Glomerular endothelial cell (primary cell): ENCODE data around the gene FAM120A. TPM values are rescaled to one million over a fixed set of nuclear protein-coding genes. Genes with fewer than 3 reads are reported as not detected.
A peak's percentile ranks its signal among the peaks of the same experiment; 100 is the strongest.

Experiments
- DNase-seq: peaks from one replicate; pipeline ENCODE4 v3.0.0-alpha.2; 2011; ENCODE audit warnings: low read depth, low spot score; ENCODE audit errors: extremely low read depth
- total RNA-seq: library from RNA; depleted of rRNA; stranded (reverse); fragments of >200 nt; gene quantifications from 2 replicates; pipeline ENCODE4 v1.2.3, GENCODE V29; 2015

The FAM120A gene
- total RNA-seq, 1 donor from 2014 or later, result 99.2 TPM

GRCh38 chr9:93543117-93543516 lies 91.6 kb downstream of the FAM120A start:
- no peak for DNase-seq

DNA sequence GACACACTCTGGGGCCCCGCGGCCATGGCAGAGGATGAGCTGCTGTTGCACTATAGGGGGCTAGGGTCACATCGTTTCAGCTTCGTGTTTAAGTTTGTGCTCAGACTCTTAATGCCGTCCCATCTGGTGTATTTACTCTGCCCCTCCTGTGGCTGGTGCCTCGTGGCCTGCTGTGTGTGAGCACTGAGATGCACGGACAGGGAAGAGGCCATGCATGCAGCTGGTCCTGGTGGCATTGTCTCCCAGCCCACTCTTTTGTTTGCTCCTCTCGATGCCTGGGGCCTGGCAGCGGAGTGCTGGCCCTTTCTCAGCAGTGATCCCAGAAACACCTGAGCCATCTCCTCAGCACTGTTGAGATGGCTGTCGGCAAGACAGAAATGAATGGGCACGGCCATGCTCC lies 94.9 kb downstream of the FAM120A start:
- no peak for DNase-seq

GRCh38 chr9:93549611-93550010 lies 98.1 kb downstream of the FAM120A start:
- no peak for DNase-seq

DNA sequence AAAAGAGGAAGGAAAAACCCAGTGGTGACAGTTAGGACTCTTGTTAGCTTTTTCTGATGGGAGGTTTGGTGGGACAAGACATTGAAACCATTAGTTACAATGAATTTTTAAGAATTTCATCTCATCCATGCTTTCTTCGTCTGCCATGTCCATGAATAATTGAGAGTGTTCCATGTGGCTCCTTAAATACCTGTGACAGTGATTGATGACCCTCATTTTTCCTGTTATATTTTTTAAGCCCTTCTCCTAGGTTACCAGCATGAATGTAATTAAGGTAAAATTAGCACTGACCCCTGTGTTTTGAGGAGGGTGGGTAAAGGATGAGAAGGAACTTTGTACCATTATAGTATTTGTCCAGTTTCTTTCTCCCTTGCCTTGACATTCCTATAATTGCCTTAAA lies 101.4 kb downstream of the FAM120A start:
- DNase-seq, result no peak

GRCh38 chr9:93555370-93555769 lies 103.9 kb downstream of the FAM120A start:
- DNase-seq, result no peak

DNA sequence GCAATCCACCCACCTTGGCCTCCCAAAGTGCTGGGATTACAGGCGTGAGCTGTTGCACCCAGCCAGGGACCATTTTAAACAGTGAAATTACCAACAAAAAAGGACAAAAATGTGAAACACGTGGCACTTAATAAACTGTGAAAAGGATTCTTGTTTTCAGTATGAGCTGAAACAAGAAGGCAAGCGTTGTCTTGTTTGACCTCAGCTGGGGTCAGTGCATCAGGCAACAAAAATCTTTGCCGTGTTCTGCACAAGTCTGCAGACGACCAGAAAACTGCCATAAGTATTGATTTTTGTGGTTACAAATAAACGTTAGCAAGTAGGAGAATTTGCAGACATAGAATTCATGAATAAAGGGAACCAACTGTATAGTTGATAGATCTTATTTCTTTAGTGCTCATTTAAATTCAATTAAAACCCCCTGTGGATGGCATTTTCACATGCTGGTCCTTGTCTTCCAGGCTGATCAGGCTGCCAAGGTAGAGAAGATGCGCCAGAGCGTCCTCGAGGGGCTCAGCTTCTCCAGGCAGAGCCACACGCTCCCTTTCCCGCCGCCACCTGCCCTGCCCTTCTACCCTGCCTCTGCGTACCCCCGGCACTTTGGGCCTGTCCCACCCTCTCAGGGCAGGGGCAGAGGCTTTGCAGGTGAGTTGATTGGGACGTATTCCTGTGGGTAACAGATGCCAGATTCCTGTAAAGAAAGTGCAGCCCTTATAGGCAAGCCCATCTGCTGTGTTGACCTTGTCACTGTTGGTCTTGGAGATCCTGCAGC lies 106.1 kb downstream of the FAM120A start:
- DNase-seq, result no peak

GRCh38 chr9:93558503-93558902 lies 107.0 kb downstream of the FAM120A start:
- DNase-seq, result no peak

GRCh38 chr9:93560991-93561390 lies 109.5 kb downstream of the FAM120A start:
- DNase-seq, result no peak

GRCh38 chr9:93562157-93562556 lies 110.7 kb downstream of the FAM120A start:
- DNase-seq, result no peak

GRCh38 chr9:93565089-93565488 lies 113.6 kb downstream of the FAM120A start:
- DNase-seq, result no peak

DNA sequence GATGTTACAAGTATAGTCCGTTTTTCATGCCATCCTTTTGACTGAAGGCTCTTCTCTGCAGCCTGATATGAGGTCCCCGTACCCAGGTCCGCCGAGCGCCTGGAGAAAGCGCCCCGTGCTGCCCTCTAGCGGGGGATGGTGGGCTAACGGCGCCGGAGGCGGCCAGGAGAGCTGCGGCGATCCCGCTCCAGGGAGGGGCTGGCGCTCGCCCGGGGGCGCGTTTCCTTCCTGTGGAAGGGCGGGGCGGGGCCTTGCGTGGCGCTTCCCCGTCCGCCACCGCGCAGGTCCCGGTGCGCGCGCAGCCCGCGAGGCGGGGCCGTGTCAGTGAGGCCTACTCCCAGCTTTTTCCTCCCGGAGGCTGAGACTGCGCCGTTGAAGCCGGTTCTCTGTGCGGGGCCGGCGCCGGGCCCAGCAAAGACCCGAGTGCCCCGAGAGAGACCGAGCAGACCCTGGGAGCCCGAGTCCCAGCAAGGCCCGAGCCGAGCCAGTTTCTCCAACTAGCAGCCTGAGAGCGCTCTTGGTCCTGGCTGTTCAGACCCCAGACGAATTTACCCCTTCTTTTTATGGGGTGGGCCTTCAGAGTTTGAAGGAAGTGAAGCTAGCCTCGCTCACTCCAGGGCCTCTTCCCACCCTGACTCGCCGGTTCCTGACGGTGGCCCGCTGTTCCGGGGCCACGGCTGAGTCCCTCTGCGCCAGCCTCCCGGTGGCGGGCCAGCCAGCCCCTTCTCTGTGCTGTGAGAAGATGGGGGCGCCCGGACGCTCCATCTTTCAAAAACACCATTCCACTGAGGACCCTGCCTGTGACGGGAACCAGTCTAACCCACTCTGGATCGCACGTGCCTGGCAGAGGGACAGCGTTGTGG lies 115.2 kb downstream of the FAM120A start:
- DNase-seq, result peak; percentile 45

GRCh38 chr9:93567271-93567959 lies 115.9 kb downstream of the FAM120A start:
- DNase-seq, result no peak

DNA sequence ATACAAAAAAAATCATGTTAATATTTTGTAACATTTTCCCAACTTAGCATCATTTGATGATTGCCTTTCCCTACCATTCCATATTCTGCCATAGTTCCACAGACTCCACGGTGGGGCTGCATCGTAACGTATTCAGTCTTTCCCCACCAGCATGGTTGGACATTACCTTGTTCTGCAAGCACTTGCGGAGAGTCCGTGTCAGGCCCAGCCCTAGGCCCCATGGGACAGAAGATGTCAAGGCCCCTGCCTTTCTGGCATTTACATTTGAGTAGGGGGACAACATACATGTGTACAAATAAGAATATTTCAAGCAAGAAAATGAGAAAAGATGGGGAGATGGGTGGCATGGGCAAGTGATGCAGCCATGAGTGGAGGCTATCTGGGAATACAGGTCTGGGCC lies 116.7 kb downstream of the FAM120A start:
- DNase-seq, result no peak

DNA sequence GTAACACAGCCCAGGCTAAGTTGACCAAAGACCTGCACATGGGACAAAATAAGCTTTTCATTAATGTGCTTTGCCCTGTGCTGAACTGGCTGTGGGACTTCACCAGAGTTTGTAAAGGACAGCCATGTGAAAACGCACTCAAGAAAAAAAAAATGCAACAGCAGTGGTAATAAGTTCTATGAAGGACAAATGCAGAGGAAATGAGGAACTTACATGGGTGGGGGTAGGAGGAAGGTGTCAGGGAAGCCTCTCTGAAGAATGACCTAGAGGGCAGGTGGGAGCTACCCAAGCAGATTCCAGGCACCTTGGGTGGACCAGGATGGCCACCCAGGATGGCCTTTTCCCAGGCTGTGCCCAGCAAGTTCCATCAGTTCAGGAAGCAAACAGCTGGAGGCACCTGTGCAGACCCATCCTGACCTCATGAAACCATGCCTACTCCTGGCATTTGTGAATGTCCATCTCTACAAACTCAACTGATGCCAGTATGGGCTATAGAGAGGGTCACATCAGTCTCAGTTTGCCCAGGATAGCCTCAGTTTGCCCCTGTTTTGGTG lies 118.2 kb downstream of the FAM120A start:
- DNase-seq, result no peak

DNA sequence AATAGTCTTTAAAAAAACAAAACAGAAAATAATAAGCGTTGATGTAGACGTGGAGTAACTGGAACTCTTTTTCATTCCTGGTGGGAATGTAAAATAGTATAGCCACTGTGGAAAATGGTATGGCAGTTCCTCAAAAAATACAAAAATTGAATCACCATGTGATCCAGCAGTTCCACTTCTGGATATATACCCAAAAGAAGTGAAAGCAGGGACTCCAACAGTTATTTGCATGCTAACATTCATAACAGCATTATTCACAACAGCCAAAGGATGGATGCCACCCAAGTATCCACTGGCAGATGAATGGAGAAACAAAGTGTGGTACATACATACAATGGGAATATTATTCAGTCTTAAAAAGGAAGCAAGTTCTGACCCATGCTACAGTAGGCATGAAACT lies 120.7 kb downstream of the FAM120A start:
- DNase-seq, result no peak

GRCh38 chr9:93572636-93573515 lies 121.4 kb downstream of the FAM120A start:
- no peak for DNase-seq

- DNase-seq, result no peak
Observed at GRCh38 chr9:93573516-93573828, 122.0 kb downstream of the FAM120A start.

- no peak for DNase-seq
Observed at GRCh38 chr9:93574091-93574899, 122.8 kb downstream of the FAM120A start.
